Fibroblast of upper back skin (primary cell): ENCODE measurements around the gene CCDC91.

ENCODE experiments used
- DNase-seq: peaks from one replicate; pipeline ENCODE4 v3.0.0-alpha.2; 2013

CCDC91 gene

DNA sequence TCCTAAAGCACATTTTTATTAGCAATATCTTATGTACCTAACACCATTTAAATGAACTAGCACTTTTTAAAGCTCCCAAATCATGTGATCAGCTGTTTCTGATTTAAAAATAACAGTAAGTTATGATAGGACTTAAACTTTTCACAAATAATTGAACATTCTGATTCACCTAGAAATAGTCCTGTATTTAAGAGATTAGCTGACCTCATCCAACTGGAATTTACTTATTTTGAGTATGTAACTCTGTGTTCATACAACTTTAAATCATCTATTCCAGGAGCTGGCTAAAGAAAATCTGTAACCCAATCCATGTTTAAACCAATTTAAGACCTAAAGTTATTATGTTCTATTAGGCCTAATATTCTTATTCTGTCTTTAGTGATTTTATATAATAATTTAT lies 184.3 kb downstream of the CCDC91 start:
- DNase-seq: peak; percentile 74

- DNase-seq: peak; percentile 97
These were observed 188.5 kb downstream of the CCDC91 start for GRCh38 chr12:28378736-28379135.

- peak; percentile 72 for DNase-seq
These were observed 189.5 kb downstream of the CCDC91 start for GRCh38 chr12:28379779-28380178.

- DNase-seq: no peak
These were observed 193.1 kb downstream of the CCDC91 start for GRCh38 chr12:28383368-28383767.

- DNase-seq: no peak
These were observed 198.6 kb downstream of the CCDC91 start for GRCh38 chr12:28388879-28389278.

DNA sequence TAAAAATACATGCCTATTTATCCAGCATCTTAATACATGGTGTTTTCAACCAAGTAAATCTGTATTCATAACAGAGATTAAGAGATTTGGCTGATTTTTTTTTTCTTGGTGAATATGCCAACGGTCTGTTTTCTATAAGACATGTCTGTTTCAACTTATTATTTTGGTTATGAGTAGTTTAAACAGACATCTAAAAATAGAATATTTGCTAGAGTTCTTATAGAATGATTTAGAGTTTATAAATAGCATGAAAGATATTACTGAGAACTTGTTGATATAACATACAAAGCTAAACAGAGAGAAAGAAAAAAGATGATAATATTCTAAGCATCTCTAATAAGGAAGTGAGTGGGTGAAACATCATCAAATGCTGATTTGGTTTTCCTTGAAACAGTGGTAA lies 199.9 kb downstream of the CCDC91 start:
- DNase-seq: no peak

DNA sequence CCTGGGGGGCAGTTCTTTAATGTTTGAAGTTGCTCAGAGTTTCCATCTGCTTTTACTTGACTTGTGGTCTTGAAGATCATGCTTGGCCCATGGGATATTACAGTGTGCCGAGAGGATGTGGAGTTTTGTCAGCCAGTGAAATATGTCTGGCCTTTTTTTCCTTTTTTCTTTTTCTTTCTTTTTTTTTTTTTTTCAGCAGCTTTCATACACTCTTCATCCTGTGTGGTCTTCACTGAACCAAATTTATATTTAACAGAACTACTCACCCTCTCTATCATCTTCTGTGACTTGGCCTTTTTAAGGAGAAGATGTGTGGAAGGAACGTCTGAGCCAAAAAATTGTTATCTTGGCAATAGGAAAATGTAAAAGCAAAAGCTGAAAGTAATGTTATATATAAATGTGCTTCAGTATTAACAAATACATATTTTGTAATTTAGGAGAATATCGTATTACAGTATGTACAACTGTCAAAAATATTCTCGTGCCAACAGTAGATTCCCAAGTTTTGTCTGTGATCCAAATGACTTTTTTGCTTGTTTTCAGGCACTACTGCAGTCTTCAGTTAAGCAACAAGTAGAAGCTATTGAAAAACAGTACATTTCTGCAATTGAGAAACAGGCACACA lies 200.6 kb downstream of the CCDC91 start:
- DNase-seq: peak; percentile 97

DNA sequence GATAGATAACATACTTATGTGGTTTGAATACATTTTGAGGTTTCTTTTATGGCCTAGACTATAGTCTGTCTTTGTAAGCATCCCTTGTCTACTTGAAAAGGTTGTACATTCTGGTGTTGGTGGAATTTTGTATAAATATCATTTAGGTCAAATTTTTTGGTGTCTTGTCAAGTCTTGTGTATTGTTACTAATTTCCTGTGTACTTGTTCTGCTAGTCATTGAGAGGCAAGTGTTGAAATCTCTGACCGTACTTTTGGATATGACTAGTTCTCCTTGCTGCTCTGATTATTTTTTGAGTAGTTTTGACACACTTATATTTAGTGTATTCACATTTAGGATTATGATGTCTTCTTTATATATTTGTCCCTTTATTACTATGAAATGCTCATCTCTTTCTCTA lies 219.6 kb downstream of the CCDC91 start:
- DNase-seq: peak; percentile 54

- no peak for DNase-seq
These were observed 223.3 kb downstream of the CCDC91 start for GRCh38 chr12:28413460-28414109.

- DNase-seq: peak; percentile 94
These were observed 225.5 kb downstream of the CCDC91 start for GRCh38 chr12:28415755-28416154.

GRCh38 chr12:28421374-28421773 lies 231.1 kb downstream of the CCDC91 start:
- DNase-seq: no peak

DNA sequence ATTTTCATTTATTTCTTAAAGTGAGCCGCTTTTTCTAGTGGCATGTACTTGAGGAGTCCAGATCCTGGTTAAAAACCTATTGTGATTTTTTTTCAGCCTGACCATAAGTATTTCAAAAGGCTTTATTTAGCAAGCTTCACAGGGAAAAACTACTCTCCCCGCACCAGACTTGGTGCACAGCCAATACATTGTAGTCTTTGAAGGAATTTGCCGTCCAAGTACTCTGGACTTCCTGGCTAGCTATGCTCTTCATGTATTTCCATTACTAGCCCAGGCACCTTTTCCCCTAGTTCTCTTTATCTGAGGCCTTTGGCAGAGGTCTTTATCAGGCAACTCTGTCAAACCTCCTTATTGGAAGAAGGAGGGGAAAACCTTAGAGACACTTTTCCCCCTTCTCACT lies 234.7 kb downstream of the CCDC91 start:
- peak; percentile 88 for DNase-seq

DNA sequence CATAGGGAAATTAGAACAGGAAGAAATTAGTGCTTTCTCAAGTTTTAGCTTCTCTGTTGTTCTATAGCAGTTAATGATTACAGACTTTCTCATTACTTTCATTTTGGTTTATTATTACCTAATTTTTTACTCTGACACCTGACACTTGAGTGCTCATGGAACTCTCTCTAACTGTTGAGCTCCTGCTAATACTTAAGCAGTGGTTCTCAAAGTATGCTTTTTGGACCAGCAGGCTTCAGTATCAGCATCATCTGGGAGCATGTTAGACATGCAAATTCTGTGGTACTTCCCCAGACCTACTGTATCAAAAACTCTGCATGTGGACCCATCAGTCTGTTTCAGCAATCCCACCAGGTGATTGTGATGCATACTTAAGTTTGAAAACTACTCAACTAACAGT lies 235.3 kb downstream of the CCDC91 start:
- DNase-seq: no peak

- DNase-seq: no peak
These were observed 236.8 kb downstream of the CCDC91 start for GRCh38 chr12:28427046-28427445.

GRCh38 chr12:28440081-28440608 lies 249.9 kb downstream of the CCDC91 start:
- no peak for DNase-seq

DNA sequence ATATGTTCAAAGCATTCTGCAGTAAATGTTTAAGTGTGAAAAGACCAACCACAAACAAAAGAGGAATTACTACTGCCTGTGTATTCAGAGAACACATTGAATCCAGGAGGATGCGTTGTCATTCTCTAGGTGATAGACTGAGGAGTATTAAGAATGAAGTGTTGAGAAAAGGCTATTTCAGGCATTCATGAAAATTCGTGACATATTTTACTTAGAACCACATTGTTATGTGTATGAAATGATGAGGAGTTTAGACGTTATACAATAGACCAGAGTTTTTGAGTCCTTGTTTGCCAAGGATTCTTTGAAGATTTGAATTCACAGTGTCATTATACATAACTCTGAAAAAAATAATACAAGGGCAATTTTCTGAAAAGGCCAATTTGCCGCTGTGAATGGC lies 251.8 kb downstream of the CCDC91 start:
- DNase-seq: no peak

- DNase-seq: no peak
These were observed 253.1 kb downstream of the CCDC91 start for GRCh38 chr12:28443337-28443736.

DNA sequence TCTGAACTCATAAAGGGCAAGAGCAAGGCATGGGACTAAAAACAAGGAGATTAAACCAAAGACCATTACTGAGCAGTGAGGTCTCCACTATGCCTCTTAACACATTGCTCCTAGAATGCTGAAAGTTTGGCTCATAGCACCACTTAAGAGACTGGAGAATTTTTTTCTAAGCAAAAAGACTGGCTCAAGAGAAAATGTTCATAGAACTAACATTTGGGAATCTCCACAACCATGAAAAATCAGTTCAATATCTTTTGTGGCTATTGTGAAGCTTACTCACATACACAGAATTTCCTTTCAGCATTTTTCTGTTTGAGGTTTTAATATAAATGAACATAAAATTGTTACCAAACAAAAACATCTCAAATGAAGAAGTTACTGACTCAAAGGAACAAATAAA lies 255.8 kb downstream of the CCDC91 start:
- DNase-seq: peak; percentile 62

- DNase-seq: peak; percentile 61
These were observed 263.4 kb downstream of the CCDC91 start for GRCh38 chr12:28453686-28454085.

GRCh38 chr12:28456934-28457710 lies 266.9 kb downstream of the CCDC91 start:
- no peak for DNase-seq

- peak; percentile 14 for DNase-seq
These were observed 267.5 kb downstream of the CCDC91 start for GRCh38 chr12:28457785-28458184.

DNA sequence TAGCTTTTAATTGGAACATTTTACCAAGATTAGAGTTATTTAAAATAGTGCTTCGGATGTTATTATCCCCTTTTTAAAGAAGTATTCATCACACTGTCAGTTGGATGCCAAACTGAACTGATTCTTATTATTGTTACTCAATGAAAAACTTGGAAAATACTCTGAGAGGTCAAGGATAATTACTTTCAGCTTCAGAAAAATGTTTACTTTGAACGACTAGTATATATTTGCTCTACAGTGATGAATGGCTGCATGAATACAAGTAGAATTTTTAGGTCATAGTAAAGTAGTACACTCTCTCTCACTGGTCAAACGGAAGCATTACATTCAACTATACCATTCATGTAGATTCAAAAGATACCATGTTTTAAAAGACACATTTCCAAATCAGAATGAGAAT lies 269.2 kb downstream of the CCDC91 start:
- no peak for DNase-seq

DNA sequence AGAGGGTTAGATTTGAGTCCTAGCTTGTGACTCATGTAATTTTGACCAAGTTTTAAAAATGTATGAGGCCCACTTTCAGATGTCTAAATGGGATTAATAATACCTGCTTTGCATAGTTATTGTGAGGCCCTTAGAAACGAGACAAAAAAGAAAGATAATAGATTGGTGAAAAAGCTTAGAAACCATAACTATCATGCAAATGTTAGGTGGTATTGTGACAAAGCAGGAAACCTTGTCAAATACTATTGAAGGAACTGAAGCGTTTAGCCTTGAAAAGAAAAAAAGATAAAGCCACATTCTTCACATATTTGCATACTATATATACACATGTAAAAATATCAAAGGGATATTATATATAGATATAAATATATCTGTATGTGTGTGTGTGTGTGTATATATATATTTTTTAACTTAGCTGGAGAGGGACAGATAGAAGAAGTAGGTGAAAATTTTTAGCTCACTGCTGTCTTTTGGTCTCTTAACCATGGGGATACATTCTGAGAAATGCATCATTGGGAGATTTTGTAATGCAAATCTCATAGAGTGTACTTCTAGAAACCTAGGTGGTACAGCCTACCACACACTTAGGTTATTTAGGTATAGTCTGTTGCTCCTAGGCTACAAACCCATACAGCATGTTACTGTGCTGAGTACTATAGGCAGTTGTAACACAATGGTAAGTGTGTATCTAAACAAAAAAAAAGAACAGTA lies 270.3 kb downstream of the CCDC91 start:
- DNase-seq: no peak
